ENCODE data around the gene RABGAP1.

DNA sequence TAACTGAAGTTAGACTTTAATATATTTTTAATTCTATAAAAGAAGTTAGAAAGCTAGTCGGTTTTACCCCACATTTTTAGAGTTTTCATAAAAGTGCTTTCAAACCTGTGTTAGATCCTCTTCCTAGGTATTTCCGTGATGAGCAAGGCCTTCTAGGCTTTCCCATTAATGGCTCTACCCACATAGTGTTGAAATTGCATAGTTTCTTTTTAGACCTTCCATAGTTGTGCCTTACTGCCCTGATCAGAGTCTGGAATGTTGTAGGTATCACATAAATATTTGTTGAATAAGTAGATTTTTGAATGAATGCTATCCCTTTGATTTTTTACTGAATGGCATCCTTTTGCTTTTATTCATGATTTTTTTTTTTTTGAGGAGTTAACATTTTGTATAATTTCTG is 47.3 kb downstream of the RABGAP1 start:
- TF ChIP-seq POLR2AphosphoS5 (IDR thresholded peaks at IDR 0.05; ENCODE audit: borderline replicate concordance, low read depth, low read length), result no peak
- TF ChIP-seq EZH2 (IDR thresholded peaks at IDR 0.05), result no peak
